GM23248 (cell line): ENCODE measurements around the gene NEK11.
"Not testable (repeated sequence)": the region's sequence is repeated elsewhere in the genome, so short reads cannot be mapped to it uniquely, and the experiment has no call there.

Source experiments
- EZH2 ChIP-seq: fragments of 200-600 bp; sonication (generic); IDR thresholded peaks from 2 replicates; pipeline ENCODE4 v1.6.1; 2018; ENCODE audit warnings: antibody characterized with exemption, mild to moderate bottlenecking; ENCODE audit not compliant: insufficient read depth, poor library complexity, severe bottlenecking
- EZH2phosphoT487 ChIP-seq: fragments of 200-600 bp; sonication (generic); IDR thresholded peaks from 2 replicates; pipeline ENCODE4 v1.6.1; 2018; ENCODE audit warnings: antibody characterized with exemption, moderate library complexity, mild to moderate bottlenecking, low read depth; ENCODE audit not compliant: insufficient read depth

GRCh38 chr3:131331456-131332085 lies 304.9 kb downstream of the NEK11 start:
- TF ChIP-seq EZH2, EZH2phosphoT487: not testable (repeated sequence)
